Stimulated activated CD4-positive, alpha-beta T cell treated with anti-CD3 and anti-CD28 coated beads, Interleukin-1b, Interleukin-23, amount 100 ng/mL, for 4 hours (primary cell): ENCODE data around the gene IMMP2L.
"Not testable (repeated sequence)": the region's sequence is repeated elsewhere in the genome, so short reads cannot be mapped to it uniquely, and the experiment has no call there.

Experiments
- DNase-seq, 2 donors: peaks; one replicate each; pipeline ENCODE4 v3.0.0-alpha.2; 2020; ENCODE audit warnings: low read depth in 2 of 2

The IMMP2L gene

DNA sequence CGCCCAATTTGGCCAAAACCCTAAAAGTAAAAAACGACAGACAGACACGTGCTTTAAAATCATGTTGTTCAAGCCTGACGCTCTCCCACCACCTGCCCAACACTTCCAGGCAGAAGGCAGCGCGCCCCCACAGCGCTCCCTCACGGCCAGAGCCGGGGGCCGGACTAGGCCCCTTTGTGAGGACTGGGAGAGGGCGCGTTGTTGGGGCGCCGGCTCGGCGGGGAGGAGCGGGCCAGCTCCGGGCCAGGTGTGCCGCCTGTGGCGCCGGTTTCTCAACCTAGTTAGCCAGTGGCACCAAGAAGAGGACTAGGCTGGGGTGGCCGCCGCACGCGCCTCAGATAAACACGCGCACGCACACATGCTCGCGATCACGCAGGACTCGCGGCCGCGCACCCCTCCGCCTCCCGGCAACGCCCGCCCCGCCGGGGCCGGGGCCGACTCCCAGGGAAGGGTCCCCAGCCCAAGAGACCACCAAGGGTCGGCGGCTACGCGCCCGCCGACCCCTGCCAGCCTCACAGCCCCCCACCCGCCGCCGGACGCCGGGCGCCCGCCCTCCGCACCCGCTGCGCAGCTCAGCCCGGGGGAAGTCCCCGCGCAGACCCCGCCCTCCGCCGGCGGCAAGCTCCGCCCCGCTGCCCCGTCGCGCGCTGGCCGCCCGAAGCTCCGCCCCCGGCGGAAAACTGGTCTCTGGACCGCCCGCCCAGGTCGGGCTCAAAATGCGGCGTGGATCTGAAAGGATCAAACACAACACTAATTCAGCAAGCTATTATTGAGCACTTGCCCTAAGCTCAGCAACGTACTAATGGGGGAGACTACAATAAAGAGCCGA is at the start of gene IMMP2L:
TSS of gene IMMP2L (minus strand) at position 589 of the 829 bp plus-strand sequence.
- peak; percentile 89 to 95 for DNase-seq

DNA sequence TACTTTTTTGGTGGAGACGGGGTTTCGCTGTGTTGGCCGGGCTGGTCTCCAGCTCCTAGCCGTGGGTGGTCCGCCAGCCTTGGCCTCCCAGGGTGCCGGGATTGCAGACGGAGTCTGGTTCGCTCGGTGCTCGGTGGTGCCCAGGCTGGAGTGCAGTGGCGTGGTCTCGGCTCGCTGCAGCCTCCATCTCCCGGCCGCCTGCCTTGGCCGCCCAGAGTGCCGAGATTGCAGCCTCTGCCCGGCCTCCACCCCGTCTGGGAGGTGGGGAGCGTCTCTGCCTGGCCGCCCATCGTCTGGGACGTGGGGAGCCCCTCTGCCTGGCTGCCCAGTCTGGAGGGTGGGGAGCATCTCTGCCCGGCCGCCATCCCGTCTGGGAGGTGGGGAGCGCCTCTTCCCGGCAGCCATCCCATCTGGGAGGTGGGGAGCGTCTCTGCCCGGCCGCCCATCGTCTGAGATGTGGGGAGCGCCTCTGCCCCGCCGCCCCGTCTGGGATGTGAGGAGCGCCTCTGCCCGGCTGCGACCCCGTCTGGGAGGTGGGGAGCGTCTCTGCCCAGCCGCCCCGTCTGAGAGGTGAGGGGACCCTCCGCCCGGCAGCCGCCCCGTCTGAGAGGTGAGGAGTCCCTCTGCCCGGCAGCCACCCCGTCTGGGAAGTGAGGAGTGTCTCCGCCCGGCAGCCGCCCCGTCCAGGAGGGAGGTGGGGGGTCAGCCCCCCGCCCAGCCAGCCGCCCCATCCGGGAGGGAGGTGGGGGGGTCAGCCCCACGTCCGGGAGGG is 47.4 kb upstream of the IMMP2L start:
- not testable (repeated sequence) for DNase-seq

DNA sequence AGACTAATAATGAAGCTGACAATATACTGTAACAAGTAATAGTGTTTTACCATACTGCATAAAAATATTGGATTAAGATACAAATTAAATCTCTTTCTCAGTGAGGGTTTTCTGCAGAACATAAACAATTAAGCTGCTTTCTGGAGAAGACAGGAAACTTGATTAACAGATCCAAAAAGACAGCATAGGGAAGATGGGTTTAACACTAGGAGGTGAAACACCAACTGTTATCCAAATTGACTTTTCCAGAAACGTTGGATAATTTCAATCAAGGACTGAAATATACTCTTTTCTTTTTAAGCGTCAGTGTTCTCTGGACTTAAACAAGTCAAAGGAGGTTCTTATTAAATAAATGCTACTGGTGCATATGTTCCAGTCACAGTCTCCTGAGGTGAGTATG is 45.3 kb upstream of the IMMP2L start:
- DNase-seq = no peak

DNA sequence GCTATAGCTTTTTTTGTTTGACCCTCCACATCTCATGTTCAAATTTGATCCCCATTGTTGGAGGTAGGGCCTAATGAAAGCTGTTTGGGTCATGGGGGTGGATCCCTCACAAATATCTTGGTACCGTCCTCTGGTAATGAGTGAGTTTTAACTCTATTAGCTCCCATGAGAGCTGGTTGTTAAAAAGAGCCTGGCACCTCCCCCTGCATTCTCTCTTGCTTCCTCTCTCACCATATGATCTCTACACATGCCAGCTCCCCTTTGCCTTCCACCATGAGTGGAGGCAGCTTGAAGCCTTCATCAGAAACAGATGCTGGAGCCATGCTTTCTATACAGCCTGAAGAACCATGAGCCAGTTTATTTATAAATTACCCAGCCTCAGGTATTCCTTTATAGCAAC is 43.0 kb upstream of the IMMP2L start:
- no peak for DNase-seq

DNA sequence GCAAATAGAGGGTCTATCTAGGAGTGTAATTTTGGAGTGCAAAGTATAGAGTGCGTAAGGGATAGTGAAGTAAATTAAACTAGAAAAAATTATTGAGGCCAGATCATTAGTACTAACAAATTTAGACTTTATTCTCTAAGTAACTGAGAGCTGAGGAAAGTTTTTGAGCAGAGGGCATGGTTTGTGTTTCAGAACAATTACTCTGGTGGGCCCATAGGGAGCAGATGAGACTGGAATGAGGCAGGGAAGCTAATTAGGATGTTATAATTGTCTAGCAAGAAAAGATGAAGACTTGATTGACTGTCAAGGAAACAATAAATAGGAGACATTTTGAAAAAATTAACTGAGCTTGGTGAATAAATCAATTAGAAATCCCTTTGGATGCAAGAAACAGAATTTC is 37.8 kb upstream of the IMMP2L start:
- DNase-seq = no peak

DNA sequence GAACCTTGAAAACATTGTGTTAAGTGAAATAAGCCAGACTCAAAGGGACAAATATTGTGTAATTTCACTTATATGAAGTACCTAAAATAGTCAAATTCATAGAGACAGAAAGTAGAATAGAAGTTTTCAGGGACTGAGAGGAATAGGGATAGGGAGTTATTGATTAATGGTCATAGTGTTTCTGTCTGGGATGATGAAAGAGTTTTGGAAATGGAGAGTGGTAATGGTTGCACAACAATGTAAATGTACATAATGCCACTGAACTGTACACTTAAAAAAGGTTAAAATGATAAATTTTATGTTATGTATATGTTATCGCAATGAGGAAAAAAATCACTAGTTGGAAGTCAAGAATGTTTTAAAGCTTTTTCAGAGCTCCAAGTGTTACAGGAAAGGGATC is 33.5 kb upstream of the IMMP2L start:
- DNase-seq = no peak

DNA sequence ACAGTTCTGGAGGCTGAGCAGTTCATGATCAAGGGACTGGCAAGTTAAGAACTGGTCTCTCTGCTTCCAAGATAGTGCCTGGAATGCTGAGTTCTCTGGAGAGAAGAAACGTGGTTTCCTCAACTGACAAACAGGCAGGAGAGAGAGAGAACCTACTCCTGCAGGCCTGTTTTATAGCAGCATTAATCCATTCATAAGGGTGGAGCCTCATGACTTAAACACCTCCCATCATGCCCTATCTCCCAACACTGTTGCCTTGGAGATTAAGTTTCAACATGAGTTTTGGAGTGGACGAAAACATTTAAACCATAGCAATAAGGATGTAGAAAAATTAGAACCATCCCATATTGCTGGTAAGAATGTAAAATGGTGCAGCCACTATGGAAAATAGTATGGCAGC is 32.3 kb upstream of the IMMP2L start:
- DNase-seq = no peak

DNA sequence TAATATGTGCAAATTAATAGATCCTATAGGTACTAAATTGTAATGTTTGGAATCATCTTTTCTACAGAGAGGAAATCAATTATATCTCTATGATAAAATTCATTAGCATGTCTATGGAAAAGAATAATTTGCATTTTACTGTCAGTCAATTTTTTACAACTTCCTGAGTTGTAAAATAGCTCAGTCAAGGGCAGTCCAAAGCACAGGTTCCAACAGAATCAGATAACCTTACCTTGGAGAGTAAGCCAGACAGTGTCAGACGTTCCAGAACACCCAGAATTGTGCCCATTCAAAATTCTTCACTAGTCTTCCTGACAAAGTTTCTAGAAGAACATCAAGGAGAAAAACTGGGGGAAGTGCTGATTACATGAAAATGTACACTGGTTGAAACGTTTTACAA is 31.1 kb upstream of the IMMP2L start:
- DNase-seq = no peak

DNA sequence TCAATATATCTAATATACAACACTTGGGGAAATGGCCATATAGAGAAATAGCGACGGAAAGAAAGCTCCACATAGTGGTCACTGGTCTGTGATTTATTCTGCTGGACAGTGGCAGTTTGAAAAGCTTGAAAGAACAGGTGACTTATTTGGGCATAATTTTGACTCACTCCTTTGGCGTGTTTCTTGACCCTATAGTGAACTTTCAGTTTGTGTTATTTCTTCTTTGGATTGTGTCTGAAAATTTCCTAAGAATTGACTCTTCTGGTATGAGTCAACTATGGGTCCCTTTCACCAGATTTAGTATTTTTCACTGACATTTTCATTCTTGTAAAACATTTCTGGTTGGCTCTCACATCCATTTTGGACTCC is 25.8 kb upstream of the IMMP2L start:
- DNase-seq = no peak

DNA sequence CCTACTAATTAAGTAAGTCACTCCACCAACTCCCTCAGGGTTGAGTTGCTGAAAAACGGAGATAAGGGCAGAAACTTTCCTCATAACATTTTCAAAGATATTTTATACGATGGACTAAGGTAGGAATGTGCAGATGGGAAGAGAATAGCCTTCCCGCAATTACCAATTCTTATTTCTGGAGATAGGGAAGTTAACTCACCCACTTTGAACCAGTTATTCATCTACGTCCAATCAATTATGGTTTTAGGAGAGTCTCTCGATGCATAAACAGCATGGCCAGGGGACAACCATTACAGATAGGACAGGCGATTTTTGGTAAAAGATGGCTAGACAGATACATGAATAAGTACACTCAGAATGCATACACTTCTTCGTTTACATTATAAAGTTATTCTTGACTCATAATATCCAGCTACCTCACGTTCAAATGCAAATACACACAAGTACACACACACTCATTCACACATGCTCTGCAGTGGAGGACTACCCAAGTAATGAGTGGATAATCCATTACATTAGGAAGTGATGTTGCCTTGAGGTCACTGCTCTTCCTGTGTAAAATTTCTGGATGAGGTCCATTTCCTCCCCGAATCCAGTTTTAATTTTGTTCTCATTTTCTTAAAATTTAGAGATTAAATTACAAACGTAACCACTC is 25.2 kb upstream of the IMMP2L start:
- DNase-seq = no peak

DNA sequence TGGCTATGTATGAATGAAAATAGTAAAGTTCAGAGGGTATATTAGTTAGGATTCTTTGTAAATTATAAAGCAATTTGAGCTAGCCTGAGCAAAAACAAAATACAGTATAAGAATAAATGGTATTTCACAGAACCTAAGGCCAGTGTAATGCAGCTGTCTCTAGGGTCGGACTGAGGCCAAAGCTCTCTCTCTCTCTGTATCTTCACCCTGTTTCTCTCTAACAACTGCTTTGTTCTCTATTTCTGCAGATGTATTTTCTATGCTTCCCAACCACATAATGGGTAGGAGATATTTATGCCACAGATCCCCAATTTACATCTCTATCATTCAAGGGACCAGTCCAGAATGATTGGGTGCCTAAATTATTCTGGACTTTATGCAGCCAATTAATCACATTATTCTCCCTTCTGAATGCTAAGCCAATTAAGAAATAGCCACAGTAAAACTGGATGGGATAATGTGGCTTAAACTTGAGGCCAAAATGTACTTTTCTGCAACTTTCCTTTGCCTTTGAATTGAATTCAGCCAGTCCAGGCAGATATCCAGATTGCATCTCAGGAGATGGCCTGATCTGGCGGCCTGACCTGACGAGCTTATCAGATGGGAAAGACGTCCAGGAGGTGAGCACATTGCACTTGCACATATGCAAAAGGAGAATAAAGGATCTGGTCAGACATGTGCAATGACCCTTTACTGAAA is 24.6 kb upstream of the IMMP2L start:
- no peak for DNase-seq

DNA sequence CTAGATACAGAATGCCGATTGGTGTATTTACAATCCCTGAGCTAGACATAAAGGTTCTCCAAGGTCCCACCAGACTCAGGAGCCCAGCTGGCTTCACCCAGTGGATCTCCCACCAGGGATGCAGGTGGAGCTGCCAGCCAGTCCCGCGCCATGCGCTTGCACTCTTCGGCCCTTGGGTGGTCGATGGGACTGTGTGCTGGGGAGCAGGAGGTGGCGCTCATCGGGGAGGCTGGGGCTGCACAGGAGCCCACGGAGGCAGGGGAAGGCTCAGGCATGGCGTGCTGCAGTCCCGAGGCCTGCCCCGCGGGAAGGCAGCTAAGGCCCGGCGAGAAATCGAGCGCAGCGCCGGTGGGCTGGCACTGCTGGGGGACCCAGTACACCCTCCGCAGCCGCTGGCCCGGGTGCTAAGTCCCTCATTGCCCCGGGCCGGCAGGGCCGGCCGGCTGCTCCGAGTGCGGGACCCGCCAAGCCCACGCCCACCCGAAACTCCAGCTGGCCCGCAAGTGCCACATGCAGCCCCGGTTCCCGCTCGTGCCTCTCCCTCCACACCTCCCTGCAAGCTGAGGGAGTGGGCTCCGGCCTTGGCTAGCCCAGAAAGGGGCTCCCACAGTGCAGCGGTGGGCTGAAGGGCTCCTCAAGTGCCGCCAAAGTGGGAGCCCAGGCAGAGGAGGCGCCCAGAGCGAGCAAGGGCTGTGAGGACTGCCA is 19.6 kb upstream of the IMMP2L start:
- DNase-seq = not testable (repeated sequence)

DNA sequence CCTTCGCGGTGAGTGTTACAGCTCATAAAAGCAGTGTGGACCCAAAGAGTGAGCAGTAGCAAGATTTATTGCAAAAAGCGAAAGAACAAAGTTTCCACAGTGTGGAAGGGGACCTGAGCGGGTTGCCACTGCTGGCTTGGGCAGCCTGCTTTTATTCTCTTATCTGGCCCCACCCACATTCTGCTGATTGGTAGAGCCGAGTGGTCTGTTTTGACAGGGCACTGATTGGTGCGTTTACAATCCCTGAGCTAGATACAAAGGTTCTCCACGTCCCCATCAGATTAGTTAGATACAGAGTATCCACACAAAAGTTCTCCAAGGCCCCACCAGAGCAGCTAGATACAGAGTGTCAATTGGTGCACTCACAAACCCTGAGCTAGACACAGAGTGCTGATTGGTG is 18.9 kb upstream of the IMMP2L start:
- not testable (repeated sequence) for DNase-seq

DNA sequence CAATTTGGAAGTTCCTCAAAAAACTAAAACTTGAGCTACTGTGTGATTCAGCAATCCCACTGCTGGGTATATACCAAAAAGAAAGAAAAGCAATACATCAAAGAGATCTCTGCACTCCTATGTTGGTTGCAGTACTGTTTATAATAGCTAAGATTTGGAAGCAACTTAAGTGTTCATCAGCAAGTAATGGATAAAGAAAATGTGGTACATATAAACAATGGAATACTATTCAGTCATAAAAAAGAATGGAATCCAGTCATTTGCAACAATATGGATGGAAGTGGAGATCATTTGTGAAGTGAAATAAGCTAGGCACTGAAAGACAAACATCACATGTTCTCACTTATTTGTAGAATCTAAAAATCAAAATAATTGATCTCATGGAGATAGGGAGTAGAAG is 16.5 kb upstream of the IMMP2L start:
- no peak for DNase-seq

DNA sequence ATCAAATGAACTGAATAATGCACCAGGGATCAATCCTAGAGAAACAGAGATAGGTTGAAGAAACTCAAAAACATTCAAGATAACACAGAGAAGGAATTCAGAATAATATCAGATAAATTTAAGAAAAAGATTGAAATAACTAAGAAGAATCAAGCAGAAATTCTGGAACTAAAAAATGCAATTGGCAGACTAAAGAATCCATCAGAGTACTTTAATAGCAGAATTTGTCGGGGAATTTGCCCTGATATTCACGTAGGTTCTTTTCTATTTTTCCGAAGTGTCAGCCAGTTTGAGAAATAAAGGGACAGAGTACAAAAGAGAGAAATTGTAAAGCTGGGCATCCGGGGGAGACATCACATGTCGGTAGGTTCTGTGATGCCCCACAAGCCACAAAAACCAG is 9.4 kb upstream of the IMMP2L start:
- DNase-seq = no peak

DNA sequence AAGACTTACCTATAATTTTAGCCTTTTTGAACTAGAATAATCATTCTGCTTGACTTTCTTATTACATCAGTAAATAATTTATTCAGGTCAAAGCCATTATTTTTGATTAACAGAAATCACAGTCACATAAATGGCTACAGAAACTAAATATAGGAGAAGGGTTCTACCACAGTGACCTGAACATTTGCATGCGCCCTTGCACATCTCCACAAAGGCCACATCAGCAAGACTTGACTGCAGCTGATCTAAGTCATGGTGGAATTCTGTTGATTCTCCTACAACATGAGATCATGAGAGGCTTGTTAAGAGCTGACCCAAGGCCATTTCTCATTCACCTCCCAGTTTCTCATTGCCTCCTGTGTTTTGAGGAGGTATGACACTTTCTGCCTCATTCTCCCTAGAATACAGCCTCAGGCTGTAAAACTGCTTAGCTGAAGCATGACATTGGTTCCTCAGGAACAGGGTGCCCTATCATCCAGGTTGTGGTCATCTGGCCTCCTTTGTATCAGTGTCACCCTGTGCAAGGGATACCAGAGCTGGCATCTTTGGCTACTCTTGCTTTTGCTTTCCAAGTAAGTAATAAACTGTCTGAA is 6.7 kb upstream of the IMMP2L start:
- no peak for DNase-seq

DNA sequence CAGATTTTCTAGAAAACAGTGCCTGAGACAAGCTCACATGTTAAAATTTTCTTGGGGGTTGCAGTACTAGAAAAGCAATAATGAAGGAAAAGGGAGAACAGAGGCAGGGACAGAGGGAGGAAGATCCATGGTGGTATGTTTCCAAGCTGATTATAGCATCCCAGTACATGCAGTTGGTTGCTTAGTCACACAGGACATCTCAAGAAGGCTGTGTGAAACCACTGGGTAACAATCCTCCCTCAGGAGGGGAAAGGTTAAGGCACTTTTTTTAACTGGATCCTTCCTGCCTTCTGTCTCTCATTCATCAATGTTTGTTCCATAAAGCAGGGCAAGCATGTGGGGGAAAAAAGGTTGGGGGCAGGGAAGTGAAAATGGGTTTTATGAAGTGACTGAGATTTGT is 6.1 kb upstream of the IMMP2L start:
- DNase-seq = no peak

DNA sequence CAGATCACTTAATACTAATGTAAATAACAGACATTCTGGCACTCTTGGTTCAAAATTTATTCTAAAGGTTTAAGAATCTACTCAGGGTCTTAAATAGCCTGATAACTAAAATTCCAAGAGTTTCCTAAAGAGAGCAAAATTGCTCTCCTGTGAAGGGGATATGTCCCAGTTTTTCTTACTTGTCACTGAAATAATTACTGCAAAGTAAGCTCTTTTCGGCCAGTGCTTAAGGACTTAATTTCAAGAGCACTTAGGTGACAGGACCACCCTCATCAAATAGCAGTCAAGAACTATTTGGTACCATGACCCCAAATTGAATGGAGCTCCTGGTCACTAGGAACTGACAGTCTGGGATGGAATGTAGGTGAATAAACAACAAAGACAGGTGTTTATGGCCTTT is 1.8 kb upstream of the IMMP2L start:
- DNase-seq = no peak

DNA sequence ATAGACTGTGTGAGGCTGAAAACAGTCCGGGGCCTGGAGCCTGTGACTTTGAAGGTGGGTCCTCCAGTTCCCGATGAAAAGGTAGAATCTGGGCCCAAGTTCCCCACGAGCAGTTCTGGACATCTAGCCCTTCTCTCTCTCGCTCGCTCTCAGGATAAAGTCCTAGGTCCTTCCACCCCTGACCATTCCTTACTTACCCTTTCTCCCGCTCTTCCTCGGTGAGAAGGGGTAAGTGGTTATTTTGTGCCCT is 713 bp downstream of the IMMP2L start:
- no peak for DNase-seq

DNA sequence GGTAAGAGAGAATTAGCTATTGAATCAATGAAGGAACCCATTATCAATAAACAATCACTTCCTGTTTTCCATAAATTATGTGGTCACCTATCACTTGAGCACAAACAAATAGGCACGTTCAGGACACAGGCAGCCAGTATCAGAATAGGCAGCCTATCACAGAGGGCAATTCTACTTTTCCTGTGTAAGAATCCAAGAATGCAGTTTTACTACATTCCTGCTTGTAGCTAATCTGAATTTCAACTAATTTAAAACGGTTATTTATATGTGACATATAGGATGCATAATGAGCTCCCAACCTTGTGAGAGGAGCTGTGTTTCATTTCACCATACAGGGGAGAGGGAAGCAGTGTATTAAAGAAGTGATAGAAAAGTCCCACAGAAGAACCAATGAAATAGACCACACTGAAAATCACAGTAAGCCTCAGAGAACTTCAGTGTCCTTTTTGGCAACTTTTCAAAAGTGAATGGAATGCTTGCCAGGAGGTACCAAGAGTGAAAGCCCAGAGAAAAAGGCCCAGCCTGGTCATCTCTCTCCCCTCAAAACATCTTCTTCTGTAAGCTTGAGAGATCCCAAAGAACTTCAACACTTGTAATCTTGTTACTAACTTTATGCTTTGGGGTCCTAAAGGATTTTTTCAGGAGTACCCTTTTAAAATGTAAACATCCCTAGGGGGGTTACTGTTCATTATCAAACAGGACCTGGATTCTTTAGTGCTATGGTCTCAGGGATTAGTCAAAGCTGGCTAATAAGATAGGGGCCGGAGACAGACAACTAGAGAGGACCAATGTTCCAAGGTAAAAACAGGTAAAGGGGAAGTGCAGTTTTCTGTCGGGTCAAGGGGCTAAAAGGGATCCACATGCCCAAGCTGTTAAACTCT is 1.3 kb downstream of the IMMP2L start:
- DNase-seq = no peak
